Glutamatergic neuron (in vitro differentiated cells): ENCODE results near the gene CMC1. TPM values are rescaled to one million over a fixed set of nuclear protein-coding genes. Genes with fewer than 3 reads are reported as not detected.
"Not testable (repeated sequence)": the region's sequence is repeated elsewhere in the genome, so short reads cannot be mapped to it uniquely, and the experiment has no call there.

Experiments
- DNase-seq: peaks from one replicate; pipeline ENCODE4 v3.0.0; 2022
- H3K27ac Mint-ChIP-seq: one replicate; pipeline ENCODE4 v1.8.0; 2020; ENCODE audit warnings: mild to moderate bottlenecking, mixed read lengths, inconsistent platforms; ENCODE audit not compliant: unreplicated experiment
- H3K27me3 Mint-ChIP-seq: one replicate; pipeline ENCODE4 v1.8.0; 2020; ENCODE audit warnings: mild to moderate bottlenecking, moderate library complexity, mixed read lengths, inconsistent platforms; ENCODE audit not compliant: unreplicated experiment
- H3K36me3 Mint-ChIP-seq: one replicate; pipeline ENCODE4 v1.8.0; 2020; ENCODE audit warnings: mild to moderate bottlenecking, mixed read lengths, inconsistent platforms; ENCODE audit not compliant: unreplicated experiment
- H3K4me1 Mint-ChIP-seq: one replicate; pipeline ENCODE4 v1.8.0; 2020; ENCODE audit warnings: mild to moderate bottlenecking, low read depth, mixed read lengths, inconsistent platforms; ENCODE audit not compliant: unreplicated experiment
- H3K4me3 Mint-ChIP-seq: one replicate; pipeline ENCODE4 v1.8.0; 2020; ENCODE audit warnings: mild to moderate bottlenecking, mixed read lengths, inconsistent platforms; ENCODE audit not compliant: unreplicated experiment
- H3K9me3 Mint-ChIP-seq: one replicate; pipeline ENCODE4 v1.8.0; 2020; ENCODE audit warnings: mild to moderate bottlenecking, moderate library complexity, mixed read lengths, inconsistent platforms; ENCODE audit not compliant: unreplicated experiment
- total RNA-seq: library from RNA; stranded (reverse); fragmentation: NEBNext Ultra II Directional; extraction: Animal tissue kit (Norgen Biotek cat#: 25700); gene quantifications from one replicate; pipeline ENCODE4 v1.2.1, GENCODE V29; 2021; ENCODE audit not compliant: unreplicated experiment
- TF ChIP-seq, protein P1 (sequence below): fragments of 200-600 bp; sonication (generic); IDR thresholded peaks from one replicate; pipeline ENCODE4 v1.5.0; 2021; ENCODE audit not compliant: partially characterized antibody, unreplicated experiment

CMC1 gene
- total RNA-seq, 1 donor from 2014 or later, result 9.8 TPM

DNA sequence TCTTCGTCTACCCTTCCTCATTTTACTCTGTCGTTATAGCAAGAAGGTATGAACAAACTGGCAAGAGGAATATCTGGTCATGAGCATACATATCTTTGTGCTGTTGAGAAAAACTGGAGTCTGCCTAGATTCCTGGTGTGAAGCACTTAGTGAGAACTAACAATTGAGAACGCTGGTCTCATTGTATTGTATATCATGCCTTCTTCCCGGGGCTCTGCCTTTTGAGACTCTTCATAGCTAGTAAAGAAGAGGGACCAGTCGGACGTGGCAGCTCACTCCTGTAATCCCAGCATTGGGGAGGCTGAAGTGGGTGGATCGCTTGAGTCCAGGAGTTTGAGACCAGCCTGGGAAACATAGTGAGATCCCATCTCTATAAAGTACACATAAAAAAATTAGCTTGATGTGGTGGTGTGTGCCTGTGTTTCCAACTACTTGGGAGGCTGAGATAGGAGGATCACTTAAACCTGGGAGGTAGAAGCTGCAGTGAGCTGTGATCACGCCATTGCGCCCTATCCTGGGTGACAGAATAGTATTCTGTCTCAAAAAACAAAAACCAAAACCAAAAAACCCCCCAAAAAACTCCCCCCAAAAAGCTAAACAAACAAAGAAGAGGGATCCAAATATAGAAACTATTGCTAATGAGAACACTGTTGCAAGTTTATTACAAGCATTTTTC lies 11.8 kb downstream of the CMC1 start:
- H3K9me3 Mint-ChIP-seq, result no peaks in the 10 kb centered on the region
- TF ChIP-seq, protein P1, sequence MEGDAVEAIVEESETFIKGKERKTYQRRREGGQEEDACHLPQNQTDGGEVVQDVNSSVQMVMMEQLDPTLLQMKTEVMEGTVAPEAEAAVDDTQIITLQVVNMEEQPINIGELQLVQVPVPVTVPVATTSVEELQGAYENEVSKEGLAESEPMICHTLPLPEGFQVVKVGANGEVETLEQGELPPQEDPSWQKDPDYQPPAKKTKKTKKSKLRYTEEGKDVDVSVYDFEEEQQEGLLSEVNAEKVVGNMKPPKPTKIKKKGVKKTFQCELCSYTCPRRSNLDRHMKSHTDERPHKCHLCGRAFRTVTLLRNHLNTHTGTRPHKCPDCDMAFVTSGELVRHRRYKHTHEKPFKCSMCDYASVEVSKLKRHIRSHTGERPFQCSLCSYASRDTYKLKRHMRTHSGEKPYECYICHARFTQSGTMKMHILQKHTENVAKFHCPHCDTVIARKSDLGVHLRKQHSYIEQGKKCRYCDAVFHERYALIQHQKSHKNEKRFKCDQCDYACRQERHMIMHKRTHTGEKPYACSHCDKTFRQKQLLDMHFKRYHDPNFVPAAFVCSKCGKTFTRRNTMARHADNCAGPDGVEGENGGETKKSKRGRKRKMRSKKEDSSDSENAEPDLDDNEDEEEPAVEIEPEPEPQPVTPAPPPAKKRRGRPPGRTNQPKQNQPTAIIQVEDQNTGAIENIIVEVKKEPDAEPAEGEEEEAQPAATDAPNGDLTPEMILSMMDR, result no peak
- DNase-seq, result no peak
- no peaks in the 10 kb centered on the region for H3K36me3 Mint-ChIP-seq
- no peak overlapping the region for H3K27ac Mint-ChIP-seq
- H3K4me3 Mint-ChIP-seq, result no peak overlapping the region
- peaks cover 2% of the 10 kb centered on the region for H3K27me3 Mint-ChIP-seq
- peaks cover 11% of the 10 kb centered on the region for H3K4me1 Mint-ChIP-seq

DNA sequence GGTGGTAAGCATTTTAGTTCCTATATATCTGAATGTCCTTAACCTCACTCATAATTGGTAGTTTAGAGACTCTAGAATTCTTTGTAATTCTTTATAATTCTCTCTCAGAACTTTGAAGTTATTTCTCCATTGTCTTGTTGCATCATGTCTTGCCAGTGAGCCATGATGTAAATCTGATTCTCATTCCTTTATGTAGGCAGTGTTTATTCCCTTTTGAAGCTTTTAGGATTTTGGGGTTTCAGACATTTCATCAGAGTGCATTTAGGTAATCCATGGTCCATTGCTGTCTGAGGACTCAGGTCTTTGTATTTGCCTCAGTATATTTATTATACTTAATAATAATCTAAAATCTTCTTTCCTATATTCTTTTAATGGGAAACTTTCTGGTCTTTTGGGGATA lies 20.6 kb downstream of the CMC1 start:
- Mint-ChIP-seq H3K36me3 (no peaks in the 10 kb centered on the region), H3K27ac (no peak overlapping the region), H3K9me3 (no peaks in the 10 kb centered on the region), H3K4me3 (no peak overlapping the region), H3K27me3 (no peaks in the 10 kb centered on the region), H3K4me1 (peaks cover 4% of the 10 kb centered on the region)
- no peak for DNase-seq
- TF ChIP-seq, protein P1, result no peak

DNA sequence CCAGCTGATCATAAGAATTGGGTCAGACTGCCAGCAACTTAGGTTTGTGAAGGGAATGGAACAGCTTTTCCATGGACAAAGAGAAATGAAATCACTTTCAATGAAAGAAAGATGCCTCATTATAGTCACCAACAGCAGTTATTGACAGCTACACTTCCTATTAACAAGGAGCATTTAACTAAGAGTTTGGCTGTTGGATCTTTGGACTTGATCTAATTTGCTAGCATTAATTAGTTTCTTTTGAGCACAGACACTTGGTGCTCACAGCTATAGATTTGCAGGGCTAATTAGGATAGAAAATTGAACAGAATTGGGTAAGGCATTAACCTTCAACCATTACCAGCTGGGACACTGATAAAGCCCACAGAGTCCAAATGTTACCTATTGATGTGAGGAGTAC lies 24.2 kb downstream of the CMC1 start:
- DNase-seq, result no peak
- Mint-ChIP-seq H3K27me3 (no peaks in the 10 kb centered on the region), H3K27ac (no peak overlapping the region), H3K36me3 (no peaks in the 10 kb centered on the region), H3K4me1 (peaks cover 4% of the 10 kb centered on the region), H3K4me3 (no peak overlapping the region), H3K9me3 (no peaks in the 10 kb centered on the region)
- TF ChIP-seq, protein P1, result no peak

DNA sequence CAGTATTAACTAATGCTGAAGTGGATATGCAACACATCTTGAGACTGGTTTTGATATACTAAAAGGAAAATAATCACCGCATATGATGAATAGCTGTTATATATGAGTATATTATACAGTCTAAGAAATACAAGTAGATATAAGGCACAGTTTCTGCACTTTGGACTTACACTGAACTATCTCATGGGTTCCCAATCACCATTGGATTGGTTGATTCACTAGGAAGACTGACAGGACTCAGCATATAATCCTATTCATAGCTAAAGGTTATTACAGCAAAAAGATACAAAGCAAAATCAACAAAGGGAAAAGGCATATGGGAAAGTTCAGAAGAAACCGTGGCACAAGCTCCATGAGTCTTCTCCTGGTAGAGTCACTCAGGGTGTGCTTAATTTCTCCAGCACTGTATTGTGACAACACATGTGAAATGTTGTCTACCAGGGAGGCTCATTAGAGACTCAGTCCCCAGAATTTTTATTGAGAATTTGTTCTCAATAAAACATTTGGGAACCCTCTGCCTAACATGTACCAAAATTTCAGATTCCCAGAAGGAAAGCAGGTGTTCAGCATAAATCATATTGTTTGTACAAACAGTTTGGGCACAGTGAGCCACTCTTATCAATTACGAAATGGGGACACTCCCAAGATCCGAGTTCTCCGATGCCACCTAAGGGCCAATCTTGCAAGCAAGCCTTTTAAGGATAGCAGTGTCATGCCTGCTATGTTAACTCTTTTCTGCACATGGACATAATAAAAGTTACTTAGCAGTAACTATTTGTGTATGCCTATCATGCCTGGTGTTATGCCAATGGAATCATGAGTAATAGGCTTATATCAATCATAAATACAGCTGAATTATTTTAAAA lies 26.8 kb downstream of the CMC1 start:
- DNase-seq, result no peak
- no peak overlapping the region for H3K4me3 Mint-ChIP-seq
- no peaks in the 10 kb centered on the region for H3K27me3 Mint-ChIP-seq
- TF ChIP-seq, protein P1, result no peak
- no peak overlapping the region for H3K27ac Mint-ChIP-seq
- peaks cover 8% of the 10 kb centered on the region for H3K9me3 Mint-ChIP-seq
- H3K36me3 Mint-ChIP-seq, result peaks cover 13% of the 10 kb centered on the region
- H3K4me1 Mint-ChIP-seq, result no peaks in the 10 kb centered on the region

DNA sequence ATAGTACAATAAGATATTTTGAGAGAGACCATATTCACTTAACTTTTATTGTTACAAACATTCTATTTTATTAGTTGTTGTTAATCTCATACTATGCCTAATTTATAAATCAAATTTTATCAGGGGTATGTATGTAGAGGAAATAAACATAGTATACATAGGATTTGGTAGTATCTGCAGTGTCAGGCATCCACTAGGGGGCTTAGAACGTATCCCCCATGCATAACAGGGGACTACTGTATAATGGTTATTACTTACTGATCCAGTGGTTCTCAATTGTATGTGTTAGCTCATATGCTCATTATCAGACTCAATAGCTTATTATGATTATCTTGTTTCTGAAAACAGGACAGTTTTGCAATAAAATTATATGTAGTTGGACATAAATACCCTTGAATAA lies 27.6 kb downstream of the CMC1 start:
- no peaks in the 10 kb centered on the region for H3K27me3 Mint-ChIP-seq
- H3K4me1 Mint-ChIP-seq, result no peaks in the 10 kb centered on the region
- peaks cover 8% of the 10 kb centered on the region for H3K9me3 Mint-ChIP-seq
- H3K27ac Mint-ChIP-seq, result no peak overlapping the region
- no peak overlapping the region for H3K4me3 Mint-ChIP-seq
- TF ChIP-seq, protein P1, result peak; percentile 32
- DNase-seq, result no peak
- H3K36me3 Mint-ChIP-seq, result peaks cover 20% of the 10 kb centered on the region

DNA sequence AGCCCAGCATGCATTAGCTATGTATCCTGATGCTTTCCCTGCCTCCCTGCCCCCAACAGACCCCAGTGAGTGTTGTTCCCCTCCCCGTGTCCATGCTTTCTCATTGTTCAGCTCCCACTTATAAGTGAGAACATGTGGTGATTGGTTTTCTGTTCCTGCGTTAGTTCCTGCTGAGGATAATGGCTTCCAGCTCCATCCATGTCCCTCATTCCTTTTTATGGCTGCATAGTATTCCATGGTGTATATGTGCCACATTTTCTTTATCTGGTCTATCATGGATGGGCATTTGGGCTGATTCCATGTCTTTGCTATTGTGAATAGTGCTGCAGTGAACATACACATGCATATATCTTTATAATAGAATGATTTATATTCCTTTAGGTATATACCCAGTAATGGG lies 28.5 kb downstream of the CMC1 start:
- H3K36me3 Mint-ChIP-seq, result peaks cover 26% of the 10 kb centered on the region
- H3K27ac Mint-ChIP-seq, DNase-seq, H3K4me3 Mint-ChIP-seq, H3K9me3 Mint-ChIP-seq, H3K4me1 Mint-ChIP-seq, H3K27me3 Mint-ChIP-seq: not testable (repeated sequence)
